HL-60 (cell line): ENCODE measurements around the gene EHD1.

Experiments used
- DNase-seq, 2 experiments: peaks; one replicate each; pipeline ENCODE4 v3.0.0-alpha.2; 2010 to 2020; ENCODE audit warnings: low read depth in 1 of 2, low spot score in 1 of 2
- H3K27ac ChIP-seq: fragments of 250-450 bp; sonication (Bioruptor Pico); replicated peaks from 2 replicates; pipeline ENCODE4 v1.5.1; 2020; ENCODE audit warnings: mild to moderate bottlenecking, moderate library complexity
- H3K27me3 ChIP-seq: fragments of 250-450 bp; sonication (Bioruptor Pico); 2 replicates; pipeline ENCODE4 v1.5.1; 2021; ENCODE audit warnings: mild to moderate bottlenecking, moderate library complexity; ENCODE audit not compliant: insufficient read depth, poor library complexity, severe bottlenecking
- H3K4me3 ChIP-seq: replicated peaks from 2 replicates; pipeline ENCODE4 v1.5.1; 2011; ENCODE audit warnings: mild to moderate bottlenecking, control low read depth, low read length; ENCODE audit not compliant: insufficient read depth
- CTCF ChIP-seq: IDR thresholded peaks from one replicate; pipeline ENCODE4 v1.5.1; 2011; ENCODE audit warnings: low read length, control low read depth, inconsistent platforms; ENCODE audit not compliant: insufficient read depth
- GABPA ChIP-seq: IDR thresholded peaks from 2 replicates; pipeline ENCODE4 v1.6.1; 2012; ENCODE audit warnings: low read depth
- POLR2AphosphoS5 ChIP-seq: IDR thresholded peaks from 2 replicates; pipeline ENCODE4 v1.6.1; 2012; ENCODE audit warnings: low read depth
- REST ChIP-seq: IDR thresholded peaks from 2 replicates; pipeline ENCODE4 v1.6.1; 2012; ENCODE audit warnings: low read depth; ENCODE audit not compliant: insufficient replicate concordance
- SPI1 ChIP-seq: IDR thresholded peaks from 2 replicates; pipeline ENCODE4 v1.6.1; 2012; ENCODE audit warnings: low read depth, mild to moderate bottlenecking, borderline replicate concordance

Gene EHD1

GRCh38 chr11:64864135-64864472, 14.3 kb downstream of the EHD1 start:
- Histone ChIP-seq H3K4me3 (no peak overlapping the region), H3K27me3 (no peaks in the 10 kb centered on the region), H3K27ac (peak overlapping the region; percentile 94)
- TF ChIP-seq GABPA (no peak), POLR2AphosphoS5 (no peak), SPI1 (no peak)
- DNase-seq = no peak

- H3K27ac ChIP-seq = peak overlapping the region; percentile 94
Observed at GRCh38 chr11:64863391-64864060, 14.9 kb downstream of the EHD1 start.

GRCh38 chr11:64862987-64863390, 15.4 kb downstream of the EHD1 start:
- H3K4me3 ChIP-seq = no peak overlapping the region
- TF ChIP-seq CTCF (no peak), GABPA (no peak), REST (no peak), SPI1 (no peak), POLR2AphosphoS5 (no peak)
- H3K27me3 ChIP-seq = no peaks in the 10 kb centered on the region
- peak overlapping the region; percentile 94 for H3K27ac ChIP-seq
- DNase-seq = no peak

More at GRCh38 chr11:64863391-64864060, 14.9 kb downstream of the EHD1 start:
- DNase-seq = no peak
- Histone ChIP-seq H3K27me3 (no peaks in the 10 kb centered on the region), H3K4me3 (no peak overlapping the region)
- no peak for TF ChIP-seq POLR2AphosphoS5
- no peak for TF ChIP-seq REST

- Histone ChIP-seq H3K4me3 (no peak overlapping the region), H3K27ac (peak overlapping the region; percentile 94), H3K27me3 (no peaks in the 10 kb centered on the region)
- peak; percentile 24 for TF ChIP-seq REST
- peak; percentile 99 for TF ChIP-seq SPI1
- no peak for TF ChIP-seq CTCF
- TF ChIP-seq GABPA = peak; percentile 59
- TF ChIP-seq POLR2AphosphoS5 = 0 out of 2 replicates have a peak, but pooled peaks have one; percentile 32
- DNase-seq = peak in 1 of 2 experiments; percentile 79
Observed at GRCh38 chr11:64861227-64861975, 17.0 kb downstream of the EHD1 start.
